H1 (cell line): ENCODE results near the gene ADGRG1. TPM values are rescaled to one million over a fixed set of nuclear protein-coding genes. Genes with fewer than 3 reads are reported as not detected.

Experiments used
- BCL11A ChIP-seq, 2 experiments: IDR thresholded peaks; one replicate each; pipeline ENCODE4 v1.6.1; 2011; ENCODE audit warnings: low read depth in 2 of 2, low read length in 2 of 2, mild to moderate bottlenecking in 2 of 2
- CEBPB ChIP-seq: IDR thresholded peaks from 2 replicates; pipeline ENCODE4 v1.6.1; 2012; ENCODE audit warnings: low read depth, low read length
- CHD7 ChIP-seq: fragments of 300-600 bp; sonication (generic); IDR thresholded peaks from 2 replicates; pipeline ENCODE4 v1.7.1; 2012; ENCODE audit warnings: low read length, moderate library complexity, mild to moderate bottlenecking, inconsistent platforms; ENCODE audit not compliant: insufficient replicate concordance
- EGR1 ChIP-seq: IDR thresholded peaks from 2 replicates; pipeline ENCODE4 v1.6.1; 2011; ENCODE audit warnings: low read depth, low read length, borderline replicate concordance
- EZH2 ChIP-seq: fragments of 200-600 bp; sonication (generic); IDR thresholded peaks from 2 replicates; pipeline ENCODE4 v1.7.1; 2012; ENCODE audit warnings: low read depth, mild to moderate bottlenecking, moderate library complexity, low read length, inconsistent platforms; ENCODE audit not compliant: severe bottlenecking
- POLR2A ChIP-seq, 2 experiments: IDR thresholded peaks; 1 replicate in 1 of 2; 2 replicates in 1 of 2; pipeline ENCODE4 v1.6.1; 2011; ENCODE audit warnings: low read depth in 2 of 2, low read length in 2 of 2, mild to moderate bottlenecking in 2 of 2; ENCODE audit errors: control extremely low read depth in 1 of 2
- POU5F1 ChIP-seq: IDR thresholded peaks from 2 replicates; pipeline ENCODE4 v1.6.1; 2011; ENCODE audit warnings: low read depth, mild to moderate bottlenecking, low read length, moderate library complexity
- SAP30 ChIP-seq: fragments of 300-600 bp; sonication (generic); IDR thresholded peaks from 2 replicates; pipeline ENCODE4 v1.7.1; 2012; ENCODE audit warnings: low read length, moderate library complexity, mild to moderate bottlenecking, inconsistent platforms; ENCODE audit not compliant: insufficient read depth, insufficient replicate concordance
- SIX5 ChIP-seq: IDR thresholded peaks from 2 replicates; pipeline ENCODE4 v1.6.1; 2011; ENCODE audit warnings: mild to moderate bottlenecking, low read depth, low read length
- TBP ChIP-seq: IDR thresholded peaks from 2 replicates; pipeline ENCODE4 v1.6.1; 2011; ENCODE audit warnings: low read depth, low read length, improper control_type of control experiment
- TCF12 ChIP-seq: IDR thresholded peaks from 2 replicates; pipeline ENCODE4 v1.6.1; 2011; ENCODE audit warnings: low read depth, mild to moderate bottlenecking, low read length
- polyA plus RNA-seq, 7 experiments: library from polyadenylated mRNA; depleted of rRNA in 3 of 7; stranded (reverse) in 5 of 7; unstranded in 2 of 7; fragments of >200 nt in 5 of 7; fragments of 200-250 nt in 2 of 7; gene quantifications; 1 replicate in 5 of 7; 2 replicates in 1 of 7; 4 replicates in 1 of 7; pipeline versions ENCODE4 v1.2.1 to v1.2.3, GENCODE V29; 2011 to 2013; ENCODE audit warnings: missing spikeins in 2 of 7, mixed read lengths in 2 of 7
- total RNA-seq: library from RNA; stranded (reverse); fragmentation: NEBNext Ultra II Directional; extraction: Animal tissue kit (Norgen Biotek cat#: 25700); gene quantifications from 2 replicates; pipeline ENCODE4 v1.2.1, GENCODE V29; 2021

Gene ADGRG1
- total and polyA plus RNA-seq, 2 of the 8 experiments (the other 6 are each of a cell fraction or from before 2014, with no cell fraction given) = 1.3 to 2.6 TPM

DNA sequence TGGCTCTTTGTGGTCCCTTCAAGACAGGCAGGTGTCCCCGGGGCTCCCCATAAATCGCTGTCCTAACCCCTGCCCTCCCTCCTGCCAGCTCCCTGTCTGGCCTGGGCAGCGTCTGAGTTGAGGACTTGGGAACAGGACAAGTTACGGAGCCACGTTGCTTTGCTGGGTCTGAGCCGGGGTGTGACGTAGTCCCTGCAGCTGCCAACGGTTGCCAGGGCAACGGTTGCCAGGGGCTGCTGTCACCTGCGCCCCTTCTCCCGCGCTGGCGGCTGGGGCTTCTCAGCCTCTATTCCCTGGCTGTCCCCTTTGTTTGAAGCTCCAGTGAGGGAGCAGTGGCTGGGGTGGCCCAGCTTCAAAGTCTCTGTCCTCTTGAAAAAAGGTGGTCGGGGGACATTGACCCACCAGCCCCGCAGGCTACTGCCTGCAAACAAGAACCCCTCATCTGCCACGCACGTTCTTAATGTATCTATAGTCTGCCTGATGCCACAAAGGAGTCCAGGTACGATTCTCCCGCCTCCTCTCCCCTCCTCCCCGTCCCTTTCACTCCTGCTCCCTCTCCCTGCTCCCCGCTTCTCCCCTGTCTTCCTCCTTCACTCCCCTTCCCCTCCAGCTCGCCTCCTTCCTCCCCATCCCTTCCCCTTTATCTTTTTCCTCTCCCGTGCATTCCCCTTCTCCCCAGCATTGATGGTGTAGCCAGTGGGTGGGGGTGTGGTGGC, 10.9 kb downstream of the ADGRG1 start (continued):
- TF ChIP-seq CHD7 (no peak), BCL11A (IDR thresholded peaks at IDR 0.05; ENCODE audit: low read depth in 2 of 2, low read length in 2 of 2) (no peak), POLR2A (IDR thresholded peaks at IDR 0.05; ENCODE audit: control extremely low read depth in 1 of 2, low read depth in 2 of 2, low read length in 2 of 2) (no peak), CEBPB (no peak), SAP30 (peak; percentile 30), SIX5 (no peak), EZH2 (no peak), TCF12 (0 out of 2 replicates have a peak, but pooled peaks have one; percentile 12), EGR1 (no peak), TBP (no peak), POU5F1 (no peak)
